HTR-8/SVneo (cell line): Measurements from ENCODE around the gene BFSP2.
A peak's percentile ranks its signal among the peaks of the same experiment; 100 is the strongest.

ENCODE experiments used
- DNase-seq: peaks from one replicate; pipeline ENCODE4 v3.0.0; 2011; ENCODE audit warnings: low spot score, mixed read lengths; ENCODE audit not compliant: insufficient read length
- FAIRE-seq: peaks from 2 replicates; lab custom pipeline; 2011; peaks lifted over from hg19 to GRCh38; lab: Jason Lieb, UNC

BFSP2 gene

GRCh38 chr3:133448478-133449122 is 48.7 kb downstream of the BFSP2 start:
- no peak for FAIRE-seq
- no peak for DNase-seq

GRCh38 chr3:133451309-133451708 is 51.5 kb downstream of the BFSP2 start:
- FAIRE-seq (no peak), DNase-seq (no peak)

- FAIRE-seq, result no peak
Observed at GRCh38 chr3:133452641-133453319, 52.9 kb downstream of the BFSP2 start.

GRCh38 chr3:133453383-133453782 is 53.5 kb downstream of the BFSP2 start:
- no peak for FAIRE-seq
- no peak for DNase-seq

More at GRCh38 chr3:133452641-133453319, 52.9 kb downstream of the BFSP2 start:
- peak; percentile 71 for DNase-seq

- DNase-seq, result no peak
- no peak for FAIRE-seq
Observed at GRCh38 chr3:133455281-133455680, 55.4 kb downstream of the BFSP2 start.

- peak; percentile 57 for FAIRE-seq
- DNase-seq, result peak; percentile 65
Observed at GRCh38 chr3:133455960-133456359, 56.1 kb downstream of the BFSP2 start.

- DNase-seq (no peak), FAIRE-seq (no peak)
Observed at GRCh38 chr3:133457025-133457424, 57.2 kb downstream of the BFSP2 start.

GRCh38 chr3:133457465-133458067 is 57.7 kb downstream of the BFSP2 start:
- DNase-seq, result no peak
- FAIRE-seq, result no peak

GRCh38 chr3:133459400-133459799 is 59.5 kb downstream of the BFSP2 start:
- FAIRE-seq, result no peak
- DNase-seq, result no peak

- no peak for FAIRE-seq
- no peak for DNase-seq
Observed at GRCh38 chr3:133460809-133461208, 61.0 kb downstream of the BFSP2 start.

- FAIRE-seq (no peak), DNase-seq (no peak)
Observed at GRCh38 chr3:133461291-133461690, 61.4 kb downstream of the BFSP2 start.

GRCh38 chr3:133463347-133463860 is 63.5 kb downstream of the BFSP2 start:
- DNase-seq (no peak), FAIRE-seq (no peak)

GRCh38 chr3:133464573-133464972 is 64.7 kb downstream of the BFSP2 start:
- FAIRE-seq (no peak), DNase-seq (no peak)

- FAIRE-seq (no peak), DNase-seq (no peak)
Observed at GRCh38 chr3:133466531-133467386, 66.9 kb downstream of the BFSP2 start.

- FAIRE-seq (no peak), DNase-seq (no peak)
Observed at GRCh38 chr3:133467780-133468179, 67.9 kb downstream of the BFSP2 start.

GRCh38 chr3:133468251-133468721 is 68.4 kb downstream of the BFSP2 start:
- no peak for FAIRE-seq
- DNase-seq, result no peak

- FAIRE-seq (no peak), DNase-seq (no peak)
Observed at GRCh38 chr3:133469140-133469731, 69.4 kb downstream of the BFSP2 start.

- DNase-seq, result no peak
- FAIRE-seq, result no peak
Observed at GRCh38 chr3:133472242-133472641, 72.4 kb downstream of the BFSP2 start.

GRCh38 chr3:133472889-133473288 is 73.0 kb downstream of the BFSP2 start:
- DNase-seq (no peak), FAIRE-seq (no peak)
